ENCODE data around the gene GGA1. TPM values are rescaled to one million over a fixed set of nuclear protein-coding genes. Genes with fewer than 3 reads are reported as not detected.
"Not testable (repeated sequence)": the region's sequence is repeated elsewhere in the genome, so short reads cannot be mapped to it uniquely, and the experiment has no call there.

Gene GGA1
- total RNA-seq, 1 donor from 2014 or later: 56.1 TPM

DNA sequence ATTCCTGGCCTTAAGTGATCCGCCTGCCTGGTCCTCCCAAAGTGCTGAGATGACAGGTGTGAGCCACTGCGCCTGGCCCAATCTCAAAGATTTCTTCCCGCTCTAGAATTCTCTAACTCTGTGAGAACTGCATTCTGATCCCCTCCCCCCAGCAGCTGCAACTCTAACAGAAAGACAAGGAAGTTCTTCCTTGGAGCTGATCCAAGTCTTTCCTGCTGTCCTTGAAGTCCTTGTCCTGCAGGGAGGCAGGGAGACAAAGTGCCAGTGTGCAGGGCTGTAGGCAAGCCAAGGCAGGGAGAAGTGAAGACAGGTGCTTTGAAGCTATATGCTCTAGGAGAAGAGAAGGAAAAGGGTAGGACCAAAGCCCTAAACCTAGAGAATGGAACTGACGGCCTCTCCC is 9.5 kb upstream of the GGA1 start:
- Mint-ChIP-seq H3K27ac (ENCODE audit: unreplicated experiment) (no peak overlapping the region), H3K4me3 (ENCODE audit: unreplicated experiment) (no peak overlapping the region), H3K9me3 (ENCODE audit: unreplicated experiment) (no peaks in the 10 kb centered on the region), H3K36me3 (ENCODE audit: unreplicated experiment) (no peaks in the 10 kb centered on the region), H3K27me3 (ENCODE audit: unreplicated experiment) (peaks cover 22% of the 10 kb centered on the region), H3K4me1 (ENCODE audit: unreplicated experiment) (peaks cover 7% of the 10 kb centered on the region)
- DNase-seq (ENCODE audit: extremely low spot score, unreplicated experiment): no peak
- TF ChIP-seq, protein P1, sequence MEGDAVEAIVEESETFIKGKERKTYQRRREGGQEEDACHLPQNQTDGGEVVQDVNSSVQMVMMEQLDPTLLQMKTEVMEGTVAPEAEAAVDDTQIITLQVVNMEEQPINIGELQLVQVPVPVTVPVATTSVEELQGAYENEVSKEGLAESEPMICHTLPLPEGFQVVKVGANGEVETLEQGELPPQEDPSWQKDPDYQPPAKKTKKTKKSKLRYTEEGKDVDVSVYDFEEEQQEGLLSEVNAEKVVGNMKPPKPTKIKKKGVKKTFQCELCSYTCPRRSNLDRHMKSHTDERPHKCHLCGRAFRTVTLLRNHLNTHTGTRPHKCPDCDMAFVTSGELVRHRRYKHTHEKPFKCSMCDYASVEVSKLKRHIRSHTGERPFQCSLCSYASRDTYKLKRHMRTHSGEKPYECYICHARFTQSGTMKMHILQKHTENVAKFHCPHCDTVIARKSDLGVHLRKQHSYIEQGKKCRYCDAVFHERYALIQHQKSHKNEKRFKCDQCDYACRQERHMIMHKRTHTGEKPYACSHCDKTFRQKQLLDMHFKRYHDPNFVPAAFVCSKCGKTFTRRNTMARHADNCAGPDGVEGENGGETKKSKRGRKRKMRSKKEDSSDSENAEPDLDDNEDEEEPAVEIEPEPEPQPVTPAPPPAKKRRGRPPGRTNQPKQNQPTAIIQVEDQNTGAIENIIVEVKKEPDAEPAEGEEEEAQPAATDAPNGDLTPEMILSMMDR (IDR thresholded peaks at IDR 0.05): no peak

GRCh38 chr22:37601203-37601539 is 7.5 kb upstream of the GGA1 start:
- TF ChIP-seq, protein P1 (IDR thresholded peaks at IDR 0.05): no peak
- H3K4me3 Mint-ChIP-seq (ENCODE audit: unreplicated experiment): no peak overlapping the region
- peaks cover 33% of the 10 kb centered on the region for H3K27me3 Mint-ChIP-seq (ENCODE audit: unreplicated experiment)
- no peak overlapping the region for H3K27ac Mint-ChIP-seq (ENCODE audit: unreplicated experiment)
- no peak for DNase-seq (ENCODE audit: extremely low spot score, unreplicated experiment)
- peaks cover 7% of the 10 kb centered on the region for H3K4me1 Mint-ChIP-seq (ENCODE audit: unreplicated experiment)
- no peaks in the 10 kb centered on the region for H3K36me3 Mint-ChIP-seq (ENCODE audit: unreplicated experiment)
- H3K9me3 Mint-ChIP-seq (ENCODE audit: unreplicated experiment): no peaks in the 10 kb centered on the region

GRCh38 chr22:37601540-37602442 is 6.8 kb upstream of the GGA1 start:
- TF ChIP-seq, protein P1 (IDR thresholded peaks at IDR 0.05): no peak
- Mint-ChIP-seq H3K36me3 (ENCODE audit: unreplicated experiment) (no peaks in the 10 kb centered on the region), H3K27ac (ENCODE audit: unreplicated experiment) (no peak overlapping the region), H3K27me3 (ENCODE audit: unreplicated experiment) (peaks cover 33% of the 10 kb centered on the region), H3K9me3 (ENCODE audit: unreplicated experiment) (no peaks in the 10 kb centered on the region), H3K4me3 (ENCODE audit: unreplicated experiment) (no peak overlapping the region), H3K4me1 (ENCODE audit: unreplicated experiment) (peaks cover 7% of the 10 kb centered on the region)
- DNase-seq (ENCODE audit: extremely low spot score, unreplicated experiment): no peak

DNA sequence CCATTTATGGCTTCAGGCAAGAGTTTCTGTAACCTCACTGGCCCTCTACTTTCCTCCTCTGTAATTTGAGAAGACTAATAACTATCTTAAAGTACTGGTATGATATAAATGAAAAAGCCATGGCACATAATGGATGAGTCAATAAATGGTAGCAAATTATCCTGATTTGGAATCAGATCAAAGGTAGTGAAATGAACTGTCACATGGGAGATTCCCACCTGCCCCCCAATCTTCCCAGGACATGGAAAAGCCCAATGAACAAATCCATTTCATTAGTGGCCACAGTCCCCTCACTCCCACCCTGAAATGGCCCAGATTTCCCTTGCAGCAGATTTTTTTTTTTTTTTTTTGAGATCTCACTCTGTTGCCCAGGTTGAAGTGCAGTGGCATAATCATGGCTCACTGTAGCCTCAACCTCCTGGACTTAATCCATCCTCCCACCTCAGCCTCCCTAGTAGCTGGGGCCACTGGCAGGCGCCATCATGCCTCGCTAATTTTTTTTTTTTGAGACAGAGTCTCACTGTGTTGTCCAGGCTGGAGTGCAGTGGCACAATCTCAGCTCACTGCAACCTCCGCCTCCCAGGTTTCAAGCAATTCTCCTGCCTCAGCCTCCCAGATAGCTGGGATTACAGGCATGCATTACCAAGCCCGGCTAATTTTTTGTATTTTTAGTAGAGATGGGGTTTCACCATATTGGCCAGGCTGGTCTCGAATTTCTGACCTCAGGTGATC is 5.9 kb upstream of the GGA1 start:
- H3K27me3 Mint-ChIP-seq (ENCODE audit: unreplicated experiment): peaks cover 33% of the 10 kb centered on the region
- not testable (repeated sequence) for H3K9me3 Mint-ChIP-seq (ENCODE audit: unreplicated experiment); H3K27ac Mint-ChIP-seq (ENCODE audit: unreplicated experiment); H3K36me3 Mint-ChIP-seq (ENCODE audit: unreplicated experiment); H3K4me3 Mint-ChIP-seq (ENCODE audit: unreplicated experiment); DNase-seq (ENCODE audit: extremely low spot score, unreplicated experiment)
- H3K4me1 Mint-ChIP-seq (ENCODE audit: unreplicated experiment): peaks cover 15% of the 10 kb centered on the region

DNA sequence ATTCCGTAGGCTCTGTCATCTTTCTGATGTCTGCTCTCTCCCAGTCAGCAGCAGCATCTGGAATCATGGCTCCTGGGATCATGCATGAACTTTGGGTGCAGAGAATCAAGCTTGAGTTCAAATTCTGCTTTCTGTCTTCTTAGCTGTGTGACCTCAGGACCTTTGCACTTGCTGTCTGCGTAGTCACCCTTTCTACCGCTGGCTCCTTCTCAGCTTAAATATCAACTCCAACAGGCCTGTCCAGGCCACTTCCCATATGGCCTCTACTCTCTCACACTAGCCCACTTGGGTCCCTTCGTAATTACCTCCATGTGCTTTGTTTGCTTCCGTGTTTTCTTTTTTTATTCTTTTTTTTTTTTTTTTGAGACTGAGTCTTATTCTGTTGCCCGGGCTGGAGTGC is 4.6 kb upstream of the GGA1 start:
- DNase-seq (ENCODE audit: extremely low spot score, unreplicated experiment): no peak
- H3K9me3 Mint-ChIP-seq (ENCODE audit: unreplicated experiment): no peaks in the 10 kb centered on the region
- TF ChIP-seq, protein P1 (IDR thresholded peaks at IDR 0.05): no peak

More for the DNA sequence above, 4.6 kb upstream of the GGA1 start:
- Mint-ChIP-seq H3K36me3 (ENCODE audit: unreplicated experiment) (no peaks in the 10 kb centered on the region), H3K4me3 (ENCODE audit: unreplicated experiment) (no peak overlapping the region), H3K27ac (ENCODE audit: unreplicated experiment) (no peak overlapping the region), H3K27me3 (ENCODE audit: unreplicated experiment) (peaks cover 33% of the 10 kb centered on the region), H3K4me1 (ENCODE audit: unreplicated experiment) (peaks cover 19% of the 10 kb centered on the region)

Measured in osteocyte (in vitro differentiated cells).